Liver (tissue), 9 donors: Measurements from ENCODE around the gene MYLIP. TPM values are rescaled to one million over a fixed set of nuclear protein-coding genes. Genes with fewer than 3 reads are reported as not detected.

Experiments
- DNase-seq: peaks from one replicate; pipeline ENCODE4 v3.0.0-alpha.2; 2017; ENCODE audit warnings: low spot score
- H3K27ac ChIP-seq, 2 donors: one replicate each; pipeline ENCODE4 v1.7.0; 2013; ENCODE audit warnings: inconsistent platforms in 2 of 2, low read length in 2 of 2, control low read depth in 1 of 2, low read depth in 1 of 2, mild to moderate bottlenecking in 1 of 2
- H3K27me3 ChIP-seq, 4 donors: one replicate each; pipeline versions ENCODE4 v1.6.1 to v1.7.0; 2013; ENCODE audit warnings: low read length in 3 of 4, inconsistent platforms in 1 of 4, mild to moderate bottlenecking in 1 of 4, moderate library complexity in 1 of 4; ENCODE audit not compliant: control insufficient read depth in 4 of 4, insufficient read depth in 4 of 4
- H3K36me3 ChIP-seq, 4 donors: one replicate each; pipeline versions ENCODE4 v1.6.1 to v1.7.0; 2013; ENCODE audit warnings: low read length in 3 of 4, mild to moderate bottlenecking in 3 of 4, low read depth in 1 of 4, moderate library complexity in 1 of 4; ENCODE audit not compliant: control insufficient read depth in 4 of 4, insufficient read depth in 3 of 4
- H3K4me1 ChIP-seq, 4 donors: one replicate each; pipeline versions ENCODE4 v1.6.1 to v1.7.0; 2013; ENCODE audit warnings: low read length in 3 of 4, mild to moderate bottlenecking in 3 of 4, moderate library complexity in 1 of 4; ENCODE audit not compliant: control insufficient read depth in 4 of 4, insufficient read depth in 4 of 4
- H3K4me3 ChIP-seq, 3 donors: one replicate each; pipeline versions ENCODE4 v1.6.1 to v1.7.0; 2013; ENCODE audit warnings: low read length in 3 of 3, control low read depth in 1 of 3, low read depth in 1 of 3, mild to moderate bottlenecking in 1 of 3
- H3K9ac ChIP-seq, 2 donors: one replicate each; pipeline ENCODE4 v1.7.0; 2013; ENCODE audit warnings: low read length in 2 of 2, mild to moderate bottlenecking in 2 of 2, moderate library complexity in 2 of 2, control low read depth in 1 of 2, low read depth in 1 of 2
- H3K9me3 ChIP-seq, 4 donors: one replicate each; pipeline versions ENCODE4 v1.6.1 to v1.7.0; 2013; ENCODE audit warnings: low read length in 3 of 4; ENCODE audit not compliant: control insufficient read depth in 4 of 4
- EGR1 ChIP-seq, 2 donors: IDR thresholded peaks; 2 replicates each; pipeline ENCODE4 v1.6.1; 2016 to 2018; ENCODE audit warnings: antibody characterized with exemption in 2 of 2, low read depth in 2 of 2
- FOXA1 ChIP-seq: IDR thresholded peaks from 2 replicates; pipeline ENCODE4 v1.6.1; 2016; ENCODE audit warnings: antibody characterized with exemption
- FOXA2 ChIP-seq: IDR thresholded peaks from 2 replicates; pipeline ENCODE4 v1.6.1; 2016; ENCODE audit warnings: antibody characterized with exemption
- GABPA ChIP-seq, 2 donors: IDR thresholded peaks in 1 of 2; conservative IDR thresholded peaks in 1 of 2; 2 replicates each; pipeline ENCODE4 v1.6.1; 2016; ENCODE audit warnings: antibody characterized with exemption in 2 of 2, mild to moderate bottlenecking in 1 of 2, moderate library complexity in 1 of 2
- HNF4A ChIP-seq, 2 donors: conservative IDR thresholded peaks; 2 replicates each; pipeline ENCODE4 v1.6.1; 2016; ENCODE audit warnings: antibody characterized with exemption in 2 of 2, mild to moderate bottlenecking in 2 of 2
- HNF4G ChIP-seq: IDR thresholded peaks from 2 replicates; pipeline ENCODE4 v1.6.1; 2016; ENCODE audit warnings: antibody characterized with exemption
- JUND ChIP-seq, 2 donors: IDR thresholded peaks; 2 replicates each; pipeline ENCODE4 v1.6.1; 2016; ENCODE audit warnings: antibody characterized with exemption in 2 of 2
- NR2F2 ChIP-seq: IDR thresholded peaks from 2 replicates; pipeline ENCODE4 v1.6.1; 2016; ENCODE audit warnings: antibody characterized with exemption
- RAD21 ChIP-seq, 2 donors: IDR thresholded peaks; 2 replicates each; pipeline ENCODE4 v1.6.1; 2016; ENCODE audit warnings: antibody characterized with exemption in 2 of 2, mild to moderate bottlenecking in 2 of 2
- RXRA ChIP-seq, 2 donors: IDR thresholded peaks; 2 replicates each; pipeline ENCODE4 v1.6.1; 2017 to 2018; ENCODE audit warnings: antibody characterized with exemption in 2 of 2, mild to moderate bottlenecking in 1 of 2
- YY1 ChIP-seq: IDR thresholded peaks from 2 replicates; pipeline ENCODE4 v1.6.1; 2016; ENCODE audit warnings: antibody characterized with exemption, mild to moderate bottlenecking
- WGBS: extraction: QIAGEN DNeasy Blood & Tissue Kit; methylation state at CpG from one replicate; pipeline ENCODE4 v1.1.7; 2013; 5-methylcytosine and 5-hydroxymethylcytosine counted together
- polyA plus RNA-seq, 2 donors: library from polyadenylated mRNA; stranded (reverse) in 1 of 2; unstranded in 1 of 2; fragments of 200-250 nt in 1 of 2; fragments of >200 nt in 1 of 2; fragmentation: Nextera tagmentation in 1 of 2; extraction: Ambion mirVana in 1 of 2; gene quantifications; one replicate each; pipeline versions ENCODE4 v1.2.1 to v1.2.3, GENCODE V29; 2013 to 2015
- total RNA-seq, 2 donors: library from RNA; depleted of rRNA; stranded (reverse); fragments of >200 nt; gene quantifications; one replicate each; pipeline ENCODE4 v1.2.3, GENCODE V29; 2014
- TF ChIP-seq, protein P1 (sequence below): IDR thresholded peaks from 2 replicates; pipeline ENCODE4 v1.6.1; 2016; ENCODE audit warnings: antibody characterized with exemption, mild to moderate bottlenecking
- TF ChIP-seq, protein P2 (sequence below): IDR thresholded peaks from 2 replicates; pipeline ENCODE4 v1.6.1; 2016; ENCODE audit warnings: antibody characterized with exemption
- TF ChIP-seq, protein P3 (sequence below): fragments of 150-350 bp; IDR thresholded peaks from 2 replicates; pipeline ENCODE4 v1.5.1; 2017; ENCODE audit warnings: improper control_type of control experiment, low read depth, low read length; ENCODE audit not compliant: missing input control
- TF ChIP-seq, protein P4 (sequence below): IDR thresholded peaks from 2 replicates; pipeline ENCODE4 v1.6.1; 2016; ENCODE audit warnings: antibody characterized with exemption
- TF ChIP-seq, protein P5 (sequence below): IDR thresholded peaks from 2 replicates; pipeline ENCODE4 v1.6.1; 2016; ENCODE audit warnings: antibody characterized with exemption
- donor health status: healthy.
- donor health status: healthy.
- donor health status: healthy.
- donor health status: healthy.
- donor health status: healthy.

Gene MYLIP
- total and polyA plus RNA-seq, 4 donors = 2.7 to 29.4 (median 4.4) TPM

DNA sequence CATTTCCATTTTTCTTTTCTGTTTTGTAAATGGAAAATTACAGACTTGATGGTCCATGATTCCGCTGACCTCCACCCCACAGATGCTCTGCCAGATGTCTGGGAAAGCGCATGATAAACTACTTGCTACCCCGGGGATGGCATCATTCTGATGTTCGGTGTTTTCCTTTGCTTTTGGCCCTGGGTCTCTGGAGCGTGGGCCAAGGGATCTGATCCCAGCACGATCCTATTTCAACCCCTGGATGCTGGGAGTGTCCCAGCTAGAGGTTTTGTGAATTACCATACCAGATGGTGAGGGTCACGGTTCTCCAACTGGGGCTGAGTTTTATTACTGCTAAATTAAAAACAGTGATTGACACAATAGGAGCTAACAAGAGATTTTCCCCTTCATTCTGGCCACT is 25.2 kb upstream of the MYLIP start:
- Histone ChIP-seq H3K36me3 (no peaks in the 10 kb centered on the region), H3K4me3 (no peak overlapping the region), H3K4me1 (no peaks in the 10 kb centered on the region), H3K27ac (no peak overlapping the region), H3K9ac (no peak overlapping the region), H3K27me3 (no peaks in the 10 kb centered on the region), H3K9me3 (peaks cover 0 to 3% (median 0%) of the 10 kb centered on the region in 4 donors)
- no peak for DNase-seq
- WGBS = 94% methylated on average over 7 of the region's 7 CpGs
- TF ChIP-seq GABPA (IDR thresholded peaks at IDR 0.05 in 1 of 2, conservative IDR thresholded peaks at IDR 0.05 in 1 of 2) (no peak), YY1 (no peak), EGR1 (IDR thresholded peaks at IDR 0.05; ENCODE audit: low read depth in 2 of 2) (no peak), JUND (IDR thresholded peaks at IDR 0.05) (no peak), FOXA1 (no peak), HNF4A (conservative IDR thresholded peaks at IDR 0.05) (no peak), FOXA2 (no peak), RAD21 (IDR thresholded peaks at IDR 0.05) (no peak), NR2F2 (no peak), RXRA (IDR thresholded peaks at IDR 0.05) (no peak), HNF4G (no peak)
- TF ChIP-seq, protein P1, sequence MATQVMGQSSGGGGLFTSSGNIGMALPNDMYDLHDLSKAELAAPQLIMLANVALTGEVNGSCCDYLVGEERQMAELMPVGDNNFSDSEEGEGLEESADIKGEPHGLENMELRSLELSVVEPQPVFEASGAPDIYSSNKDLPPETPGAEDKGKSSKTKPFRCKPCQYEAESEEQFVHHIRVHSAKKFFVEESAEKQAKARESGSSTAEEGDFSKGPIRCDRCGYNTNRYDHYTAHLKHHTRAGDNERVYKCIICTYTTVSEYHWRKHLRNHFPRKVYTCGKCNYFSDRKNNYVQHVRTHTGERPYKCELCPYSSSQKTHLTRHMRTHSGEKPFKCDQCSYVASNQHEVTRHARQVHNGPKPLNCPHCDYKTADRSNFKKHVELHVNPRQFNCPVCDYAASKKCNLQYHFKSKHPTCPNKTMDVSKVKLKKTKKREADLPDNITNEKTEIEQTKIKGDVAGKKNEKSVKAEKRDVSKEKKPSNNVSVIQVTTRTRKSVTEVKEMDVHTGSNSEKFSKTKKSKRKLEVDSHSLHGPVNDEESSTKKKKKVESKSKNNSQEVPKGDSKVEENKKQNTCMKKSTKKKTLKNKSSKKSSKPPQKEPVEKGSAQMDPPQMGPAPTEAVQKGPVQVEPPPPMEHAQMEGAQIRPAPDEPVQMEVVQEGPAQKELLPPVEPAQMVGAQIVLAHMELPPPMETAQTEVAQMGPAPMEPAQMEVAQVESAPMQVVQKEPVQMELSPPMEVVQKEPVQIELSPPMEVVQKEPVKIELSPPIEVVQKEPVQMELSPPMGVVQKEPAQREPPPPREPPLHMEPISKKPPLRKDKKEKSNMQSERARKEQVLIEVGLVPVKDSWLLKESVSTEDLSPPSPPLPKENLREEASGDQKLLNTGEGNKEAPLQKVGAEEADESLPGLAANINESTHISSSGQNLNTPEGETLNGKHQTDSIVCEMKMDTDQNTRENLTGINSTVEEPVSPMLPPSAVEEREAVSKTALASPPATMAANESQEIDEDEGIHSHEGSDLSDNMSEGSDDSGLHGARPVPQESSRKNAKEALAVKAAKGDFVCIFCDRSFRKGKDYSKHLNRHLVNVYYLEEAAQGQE = no peak
- TF ChIP-seq, protein P2, sequence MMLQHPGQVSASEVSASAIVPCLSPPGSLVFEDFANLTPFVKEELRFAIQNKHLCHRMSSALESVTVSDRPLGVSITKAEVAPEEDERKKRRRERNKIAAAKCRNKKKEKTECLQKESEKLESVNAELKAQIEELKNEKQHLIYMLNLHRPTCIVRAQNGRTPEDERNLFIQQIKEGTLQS = no peak
- TF ChIP-seq, protein P3, sequence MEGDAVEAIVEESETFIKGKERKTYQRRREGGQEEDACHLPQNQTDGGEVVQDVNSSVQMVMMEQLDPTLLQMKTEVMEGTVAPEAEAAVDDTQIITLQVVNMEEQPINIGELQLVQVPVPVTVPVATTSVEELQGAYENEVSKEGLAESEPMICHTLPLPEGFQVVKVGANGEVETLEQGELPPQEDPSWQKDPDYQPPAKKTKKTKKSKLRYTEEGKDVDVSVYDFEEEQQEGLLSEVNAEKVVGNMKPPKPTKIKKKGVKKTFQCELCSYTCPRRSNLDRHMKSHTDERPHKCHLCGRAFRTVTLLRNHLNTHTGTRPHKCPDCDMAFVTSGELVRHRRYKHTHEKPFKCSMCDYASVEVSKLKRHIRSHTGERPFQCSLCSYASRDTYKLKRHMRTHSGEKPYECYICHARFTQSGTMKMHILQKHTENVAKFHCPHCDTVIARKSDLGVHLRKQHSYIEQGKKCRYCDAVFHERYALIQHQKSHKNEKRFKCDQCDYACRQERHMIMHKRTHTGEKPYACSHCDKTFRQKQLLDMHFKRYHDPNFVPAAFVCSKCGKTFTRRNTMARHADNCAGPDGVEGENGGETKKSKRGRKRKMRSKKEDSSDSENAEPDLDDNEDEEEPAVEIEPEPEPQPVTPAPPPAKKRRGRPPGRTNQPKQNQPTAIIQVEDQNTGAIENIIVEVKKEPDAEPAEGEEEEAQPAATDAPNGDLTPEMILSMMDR = no peak
- TF ChIP-seq, protein P4, sequence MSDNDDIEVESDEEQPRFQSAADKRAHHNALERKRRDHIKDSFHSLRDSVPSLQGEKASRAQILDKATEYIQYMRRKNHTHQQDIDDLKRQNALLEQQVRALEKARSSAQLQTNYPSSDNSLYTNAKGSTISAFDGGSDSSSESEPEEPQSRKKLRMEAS = no peak
- TF ChIP-seq, protein P5, sequence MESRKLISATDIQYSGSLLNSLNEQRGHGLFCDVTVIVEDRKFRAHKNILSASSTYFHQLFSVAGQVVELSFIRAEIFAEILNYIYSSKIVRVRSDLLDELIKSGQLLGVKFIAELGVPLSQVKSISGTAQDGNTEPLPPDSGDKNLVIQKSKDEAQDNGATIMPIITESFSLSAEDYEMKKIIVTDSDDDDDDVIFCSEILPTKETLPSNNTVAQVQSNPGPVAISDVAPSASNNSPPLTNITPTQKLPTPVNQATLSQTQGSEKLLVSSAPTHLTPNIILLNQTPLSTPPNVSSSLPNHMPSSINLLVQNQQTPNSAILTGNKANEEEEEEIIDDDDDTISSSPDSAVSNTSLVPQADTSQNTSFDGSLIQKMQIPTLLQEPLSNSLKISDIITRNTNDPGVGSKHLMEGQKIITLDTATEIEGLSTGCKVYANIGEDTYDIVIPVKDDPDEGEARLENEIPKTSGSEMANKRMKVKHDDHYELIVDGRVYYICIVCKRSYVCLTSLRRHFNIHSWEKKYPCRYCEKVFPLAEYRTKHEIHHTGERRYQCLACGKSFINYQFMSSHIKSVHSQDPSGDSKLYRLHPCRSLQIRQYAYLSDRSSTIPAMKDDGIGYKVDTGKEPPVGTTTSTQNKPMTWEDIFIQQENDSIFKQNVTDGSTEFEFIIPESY = no peak
